K562 (cell line): ENCODE results near the gene NUMB. TPM values are rescaled to one million over a fixed set of nuclear protein-coding genes. Genes with fewer than 3 reads are reported as not detected.

ENCODE experiments used
- ATAC-seq: fragments of 200-7000 bp; cut with Tn5 transposase; 3 replicates; pipeline ENCODE4 v1.9.1; 2020; ENCODE audit warnings: moderate library complexity
- BruUV-seq: library from RNA; stranded (reverse); fragments of 400-500 nt; replicated peaks from 2 replicates; lab custom pipeline; 2021; lab: Mats Ljungman, UMichigan
- CTCF ChIA-PET: fragments of 300-600 bp; formaldehyde crosslinking; extraction: SDS; loops from one replicate; lab custom pipeline; 2021; ENCODE audit warnings: low intra/inter-chr PET ratio; lab: Yijun Ruan, JAX
- POLR2A ChIA-PET: fragments of 300-600, 350-650 bp; sonication (Branson Sonifier 250); formaldehyde crosslinking; extraction: SDS; loops from one replicate; lab custom pipeline; 2021; ENCODE audit warnings: antibody characterized with exemption, inconsistent platforms; lab: Yijun Ruan, JAX
- DNase-seq, 4 experiments: peaks; one replicate each; pipeline versions ENCODE4 v3.0.0 to v3.0.0-alpha.2; 2011 to 2018; ENCODE audit warnings: low spot score in 3 of 4, mixed read lengths in 3 of 4; ENCODE audit errors: extremely low read depth in 1 of 4
- FAIRE-seq: peaks from 2 replicates; lab custom pipeline; 2011; peaks lifted over from hg19 to GRCh38; lab: Jason Lieb, UNC
- H2AFZ ChIP-seq: 2 replicates; pipeline ENCODE4 v1.6.0; 2011; ENCODE audit warnings: low read depth, low read length, control low read depth, inconsistent platforms
- H3K27ac ChIP-seq: fragments of 200-600 bp; 3 replicates; pipeline ENCODE4 v1.8.0; 2011; ENCODE audit warnings: low read depth, mild to moderate bottlenecking, control low read depth, inconsistent platforms, low read length, moderate library complexity, mixed read lengths; ENCODE audit errors: extremely low read depth
- H3K27me3 ChIP-seq, 2 experiments: fragments of 300-600 bp in 1 of 2; 2 replicates in 1 of 2; 3 replicates in 1 of 2; pipeline versions ENCODE4 v1.6.0 to v1.8.0; 2011; ENCODE audit warnings: inconsistent platforms in 2 of 2, low read length in 2 of 2, mild to moderate bottlenecking in 1 of 2, mixed read lengths in 1 of 2, moderate library complexity in 1 of 2; ENCODE audit not compliant: control insufficient read depth in 2 of 2, insufficient read depth in 2 of 2
- H3K36me3 ChIP-seq: fragments of 300-600 bp; 3 replicates; pipeline ENCODE4 v1.8.0; 2011; ENCODE audit warnings: mild to moderate bottlenecking, low read length, inconsistent platforms; ENCODE audit not compliant: control insufficient read depth, insufficient read depth
- H3K4me1 ChIP-seq, 2 experiments: fragments of 200-600 bp in 1 of 2; replicated peaks in 1 of 2; 2 replicates in 1 of 2; 3 replicates in 1 of 2; pipeline versions ENCODE4 v1.5.1 to v1.8.0; 2011; ENCODE audit warnings: inconsistent platforms in 2 of 2, low read length in 2 of 2, mild to moderate bottlenecking in 1 of 2, mixed read lengths in 1 of 2, moderate library complexity in 1 of 2; ENCODE audit not compliant: control insufficient read depth in 2 of 2, insufficient read depth in 2 of 2
- H3K4me2 ChIP-seq: 2 replicates; pipeline ENCODE4 v1.6.1; 2011; ENCODE audit warnings: low read length, control low read depth, inconsistent platforms, mixed read lengths; ENCODE audit not compliant: insufficient read depth
- H3K4me3 ChIP-seq: fragments of 200-600 bp; sonication (generic), shearing (Covaris generic); 2 replicates; pipeline ENCODE4 v1.5.1; 2016; ENCODE audit warnings: control low read depth, inconsistent platforms
- H3K79me2 ChIP-seq: fragments of 200-600 bp; 3 replicates; pipeline ENCODE4 v1.8.0; 2011; ENCODE audit warnings: low read length, inconsistent platforms; ENCODE audit not compliant: control insufficient read depth, insufficient read depth
- H3K9ac ChIP-seq, 2 experiments: 2 replicates each; pipeline versions ENCODE4 v1.6.0 to v1.6.1; 2011; ENCODE audit warnings: low read depth in 2 of 2, low read length in 2 of 2, control low read depth in 1 of 2, inconsistent platforms in 1 of 2, mild to moderate bottlenecking in 1 of 2, mixed read lengths in 1 of 2; ENCODE audit not compliant: insufficient read depth in 1 of 2
- H3K9me1 ChIP-seq: one replicate; pipeline ENCODE4 v1.6.0; 2011; ENCODE audit warnings: inconsistent platforms, mild to moderate bottlenecking, low read length, moderate library complexity; ENCODE audit not compliant: control insufficient read depth, insufficient read depth
- H3K9me3 ChIP-seq: replicated peaks from 2 replicates; pipeline ENCODE4 v1.5.1; 2011; ENCODE audit warnings: low read depth, low read length, inconsistent platforms; ENCODE audit not compliant: control insufficient read depth, insufficient read depth
- H4K20me1 ChIP-seq: replicated peaks from 2 replicates; pipeline ENCODE4 v1.6.1; 2011; ENCODE audit warnings: low read length, inconsistent platforms, mixed read lengths; ENCODE audit not compliant: control insufficient read depth, insufficient read depth
- KDM1A ChIP-seq, 2 experiments: fragments of 450-650 bp; IDR thresholded peaks; 2 replicates each; pipeline ENCODE4 v1.6.1; 2016; ENCODE audit warnings: mild to moderate bottlenecking in 2 of 2
- ZFP36 ChIP-seq: fragments of 150-350 bp; IDR thresholded peaks from 2 replicates; pipeline ENCODE4 v1.6.1; 2018; ENCODE audit warnings: low read length, low read depth; ENCODE audit not compliant: partially characterized antibody
- ZNF644 ChIP-seq: fragments of 200-800 bp; sonication (Bioruptor generic); IDR thresholded peaks from 2 replicates; pipeline ENCODE4 v1.6.1; 2016; ENCODE audit warnings: low read depth, missing genetic modification characterization, missing compliant biosample characterization
- WGBS: fragments of 100-300 bp; shearing (Covaris generic); methylation state at CpG from one replicate; pipeline ENCODE4 v1.1.6; 2016; ENCODE audit warnings: low coverage, mixed read lengths; ENCODE audit not compliant: insufficient coverage; ENCODE audit errors: missing lambda C conversion rate; 5-methylcytosine and 5-hydroxymethylcytosine counted together
- in situ Hi-C: fragments of 300-500 bp; cut with MboI; formaldehyde crosslinking; loops from 4 replicates; pipeline ENCODE4 v1.15.0; 2018; ENCODE audit warnings: inconsistent platforms, mixed read lengths
- intact Hi-C: fragments of 100-400 bp; cut with micrococcal nuclease; formaldehyde crosslinking; loops from 2 replicates; pipeline ENCODE4 v1.14.2; 2022
- polyA plus RNA-seq, 8 experiments: library from polyadenylated mRNA; depleted of rRNA in 4 of 8; stranded (reverse) in 5 of 8; unstranded in 3 of 8; fragments of >200 nt; fragmentation: Nextera tagmentation in 2 of 8; fragmentation: Illumina TruSeq in 1 of 8; extraction: Ambion mirVana in 2 of 8; extraction: Trizol in 1 of 8; gene quantifications; 2 replicates each; pipeline versions ENCODE4 v1.2.1 to v1.2.3, GENCODE V29; 2011 to 2014; ENCODE audit warnings: inconsistent platforms in 1 of 8, missing spikeins in 1 of 8
- total RNA-seq, 7 experiments: library from RNA; depleted of rRNA in 6 of 7; stranded (reverse); fragments of >200 nt in 6 of 7; fragmentation: Illumina TruSeq in 2 of 7; extraction: Trizol in 2 of 7; gene quantifications; 2 replicates each; pipeline versions ENCODE4 v1.2.1 to v1.2.3, GENCODE V29; 2011 to 2021; ENCODE audit warnings: low replicate concordance in 1 of 7
- TF ChIP-seq, protein P1 (sequence below): fragments of 200-800 bp; sonication (Bioruptor generic); IDR thresholded peaks from 2 replicates; pipeline ENCODE4 v1.6.1; 2017; ENCODE audit warnings: missing genetic modification characterization, missing compliant biosample characterization

NUMB gene
- total and polyA plus RNA-seq, 9 of the 15 experiments (the other 6 are each of a cell fraction or from before 2014, with no cell fraction given), result 13.5 to 54.0 (median 32.3) TPM

- Histone ChIP-seq H3K36me3 (no peaks in the 10 kb centered on the region), H3K27me3 (no peaks in the 10 kb centered on the region), H4K20me1 (no peaks in the 10 kb centered on the region), H3K4me2 (no peak overlapping the region), H3K27ac (no peak overlapping the region), H3K4me1 (peaks cover 0 to 13% of the 10 kb centered on the region in 2 experiments; a peak in 2 of 5 replicates), H3K79me2 (no peaks in the 10 kb centered on the region), H3K4me3 (no peak overlapping the region), H3K9me1 (no peaks in the 10 kb centered on the region), H3K9ac (no peak overlapping the region), H2AFZ (no peak overlapping the region), H3K9me3 (no peaks in the 10 kb centered on the region)
- DNase-seq (no peak), ATAC-seq (no peak), FAIRE-seq (no peak)
- in situ Hi-C loops (no loop called here), intact Hi-C loops (no loop called here)
- ChIA-PET CTCF (no interaction called here), POLR2A (interaction anchor here (0.6 kb wide), 1 partner anchor 201 kb away, joined by 3 read pairs; no protein-coding TSS in a partner anchor)
- no TSS peak for BruUV-seq
- TF ChIP-seq, protein P1, sequence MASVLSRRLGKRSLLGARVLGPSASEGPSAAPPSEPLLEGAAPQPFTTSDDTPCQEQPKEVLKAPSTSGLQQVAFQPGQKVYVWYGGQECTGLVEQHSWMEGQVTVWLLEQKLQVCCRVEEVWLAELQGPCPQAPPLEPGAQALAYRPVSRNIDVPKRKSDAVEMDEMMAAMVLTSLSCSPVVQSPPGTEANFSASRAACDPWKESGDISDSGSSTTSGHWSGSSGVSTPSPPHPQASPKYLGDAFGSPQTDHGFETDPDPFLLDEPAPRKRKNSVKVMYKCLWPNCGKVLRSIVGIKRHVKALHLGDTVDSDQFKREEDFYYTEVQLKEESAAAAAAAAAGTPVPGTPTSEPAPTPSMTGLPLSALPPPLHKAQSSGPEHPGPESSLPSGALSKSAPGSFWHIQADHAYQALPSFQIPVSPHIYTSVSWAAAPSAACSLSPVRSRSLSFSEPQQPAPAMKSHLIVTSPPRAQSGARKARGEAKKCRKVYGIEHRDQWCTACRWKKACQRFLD (CRISPR knock-in tag), result no peak
- no peak for TF ChIP-seq ZNF644 (tag)
- TF ChIP-seq ZFP36, result peak; percentile 66
- TF ChIP-seq KDM1A (IDR thresholded peaks at IDR 0.05), result 0 out of 4 replicates have a peak, but pooled peaks of 1 of the 2 experiments have one; percentile 22
- 18% methylated on average over 6 of the region's 9 CpGs for WGBS
These were observed 198.5 kb downstream of the NUMB start for GRCh38 chr14:73259837-73260236.
